GM23338 (cell line): ENCODE results near the gene MLC1. TPM values are rescaled to one million over a fixed set of nuclear protein-coding genes. Genes with fewer than 3 reads are reported as not detected.

Source experiments
- CREB1 ChIP-seq: fragments of 250-450 bp; sonication (Bioruptor Pico); IDR thresholded peaks from 2 replicates; pipeline ENCODE4 v1.5.0; 2020; ENCODE audit warnings: low read depth, mild to moderate bottlenecking, moderate library complexity
- EZH2 ChIP-seq: fragments of 200-600 bp; sonication (generic); IDR thresholded peaks from one replicate; pipeline ENCODE4 v1.8.0; 2017; ENCODE audit warnings: antibody characterized with exemption, mild to moderate bottlenecking, low read depth; ENCODE audit not compliant: unreplicated experiment
- EZH2phosphoT487 ChIP-seq: fragments of 200-600 bp; sonication (generic); IDR thresholded peaks from one replicate; pipeline ENCODE4 v1.8.1; 2018; ENCODE audit warnings: antibody characterized with exemption; ENCODE audit not compliant: unreplicated experiment
- JUNB ChIP-seq: IDR thresholded peaks from one replicate; pipeline ENCODE4 v1.6.1; 2016; ENCODE audit warnings: antibody characterized with exemption; ENCODE audit not compliant: unreplicated experiment
- NANOG ChIP-seq: IDR thresholded peaks from 2 replicates; pipeline ENCODE4 v1.6.1; 2016; ENCODE audit warnings: antibody characterized with exemption, borderline replicate concordance
- POLR2AphosphoS5 ChIP-seq: IDR thresholded peaks from 2 replicates; pipeline ENCODE4 v1.6.1; 2016; ENCODE audit warnings: antibody characterized with exemption, low read depth
- STAT1 ChIP-seq: IDR thresholded peaks from one replicate; pipeline ENCODE4 v1.6.1; 2016; ENCODE audit warnings: antibody characterized with exemption; ENCODE audit not compliant: unreplicated experiment
- ZNF114 ChIP-seq: fragments of 250-450 bp; sonication (Bioruptor Pico); IDR thresholded peaks from 2 replicates; pipeline ENCODE4 v1.5.0; 2020; ENCODE audit warnings: mild to moderate bottlenecking, moderate library complexity
- ZNF331 ChIP-seq: fragments of 250-450 bp; sonication (Bioruptor Pico); IDR thresholded peaks from 2 replicates; pipeline ENCODE4 v1.5.0; 2020; ENCODE audit warnings: low read depth, mild to moderate bottlenecking, moderate library complexity
- polyA plus RNA-seq: library from polyadenylated mRNA; unstranded; fragments of >200 nt; fragmentation: Nextera tagmentation; extraction: Ambion mirVana; gene quantifications from 2 replicates; pipeline ENCODE4 v1.2.1, GENCODE V29; 2016
- total RNA-seq: library from RNA; depleted of rRNA; stranded (reverse); fragments of >200 nt; shearing (Covaris generic); gene quantifications from 2 replicates; pipeline ENCODE4 v1.2.3, GENCODE V29; 2014
- TF ChIP-seq, protein P1 (sequence below): fragments of 250-450 bp; sonication (Bioruptor Pico); IDR thresholded peaks from 2 replicates; pipeline ENCODE4 v1.5.0; 2020; ENCODE audit warnings: mild to moderate bottlenecking, moderate library complexity
- TF ChIP-seq, protein P2 (sequence below): IDR thresholded peaks from 2 replicates; pipeline ENCODE4 v1.6.1; 2016; ENCODE audit warnings: antibody characterized with exemption
- TF ChIP-seq, protein P3 (sequence below): IDR thresholded peaks from one replicate; pipeline ENCODE4 v1.6.1; 2018; ENCODE audit warnings: antibody characterized with exemption; ENCODE audit not compliant: unreplicated experiment

MLC1 gene
- total and polyA plus RNA-seq, 2 experiments from 2014 or later: not detected

DNA sequence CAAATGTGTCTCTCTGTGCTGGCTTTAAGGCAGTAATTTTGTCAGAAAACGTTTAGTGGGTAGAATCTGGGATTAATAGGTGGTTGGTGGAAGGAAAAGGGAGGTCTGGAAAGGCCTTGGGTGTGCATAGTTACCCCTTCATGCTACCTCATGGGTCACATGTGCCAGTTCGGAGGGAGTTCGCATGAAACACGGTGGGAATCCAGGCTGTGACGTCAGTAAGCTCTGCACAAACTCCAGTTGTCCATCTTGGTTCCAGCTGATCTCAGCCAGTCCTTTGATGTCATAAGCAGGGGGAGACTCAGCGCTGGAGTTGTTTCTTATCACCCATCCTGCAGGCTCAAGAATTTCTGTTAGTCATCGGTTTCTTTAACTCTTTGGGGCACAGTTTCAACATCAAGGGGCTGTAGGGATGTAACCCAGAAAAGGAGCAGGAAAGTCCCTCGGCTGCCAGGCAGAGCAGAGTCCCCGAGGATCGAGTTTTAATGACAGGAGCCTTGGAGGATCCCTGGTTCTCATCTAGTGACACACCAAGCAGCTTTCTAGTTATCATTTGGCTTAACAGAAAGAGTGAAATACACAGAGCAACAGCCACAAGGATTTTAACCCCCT, 33.4 kb upstream of the MLC1 start (continued):
- TF ChIP-seq, protein P1, sequence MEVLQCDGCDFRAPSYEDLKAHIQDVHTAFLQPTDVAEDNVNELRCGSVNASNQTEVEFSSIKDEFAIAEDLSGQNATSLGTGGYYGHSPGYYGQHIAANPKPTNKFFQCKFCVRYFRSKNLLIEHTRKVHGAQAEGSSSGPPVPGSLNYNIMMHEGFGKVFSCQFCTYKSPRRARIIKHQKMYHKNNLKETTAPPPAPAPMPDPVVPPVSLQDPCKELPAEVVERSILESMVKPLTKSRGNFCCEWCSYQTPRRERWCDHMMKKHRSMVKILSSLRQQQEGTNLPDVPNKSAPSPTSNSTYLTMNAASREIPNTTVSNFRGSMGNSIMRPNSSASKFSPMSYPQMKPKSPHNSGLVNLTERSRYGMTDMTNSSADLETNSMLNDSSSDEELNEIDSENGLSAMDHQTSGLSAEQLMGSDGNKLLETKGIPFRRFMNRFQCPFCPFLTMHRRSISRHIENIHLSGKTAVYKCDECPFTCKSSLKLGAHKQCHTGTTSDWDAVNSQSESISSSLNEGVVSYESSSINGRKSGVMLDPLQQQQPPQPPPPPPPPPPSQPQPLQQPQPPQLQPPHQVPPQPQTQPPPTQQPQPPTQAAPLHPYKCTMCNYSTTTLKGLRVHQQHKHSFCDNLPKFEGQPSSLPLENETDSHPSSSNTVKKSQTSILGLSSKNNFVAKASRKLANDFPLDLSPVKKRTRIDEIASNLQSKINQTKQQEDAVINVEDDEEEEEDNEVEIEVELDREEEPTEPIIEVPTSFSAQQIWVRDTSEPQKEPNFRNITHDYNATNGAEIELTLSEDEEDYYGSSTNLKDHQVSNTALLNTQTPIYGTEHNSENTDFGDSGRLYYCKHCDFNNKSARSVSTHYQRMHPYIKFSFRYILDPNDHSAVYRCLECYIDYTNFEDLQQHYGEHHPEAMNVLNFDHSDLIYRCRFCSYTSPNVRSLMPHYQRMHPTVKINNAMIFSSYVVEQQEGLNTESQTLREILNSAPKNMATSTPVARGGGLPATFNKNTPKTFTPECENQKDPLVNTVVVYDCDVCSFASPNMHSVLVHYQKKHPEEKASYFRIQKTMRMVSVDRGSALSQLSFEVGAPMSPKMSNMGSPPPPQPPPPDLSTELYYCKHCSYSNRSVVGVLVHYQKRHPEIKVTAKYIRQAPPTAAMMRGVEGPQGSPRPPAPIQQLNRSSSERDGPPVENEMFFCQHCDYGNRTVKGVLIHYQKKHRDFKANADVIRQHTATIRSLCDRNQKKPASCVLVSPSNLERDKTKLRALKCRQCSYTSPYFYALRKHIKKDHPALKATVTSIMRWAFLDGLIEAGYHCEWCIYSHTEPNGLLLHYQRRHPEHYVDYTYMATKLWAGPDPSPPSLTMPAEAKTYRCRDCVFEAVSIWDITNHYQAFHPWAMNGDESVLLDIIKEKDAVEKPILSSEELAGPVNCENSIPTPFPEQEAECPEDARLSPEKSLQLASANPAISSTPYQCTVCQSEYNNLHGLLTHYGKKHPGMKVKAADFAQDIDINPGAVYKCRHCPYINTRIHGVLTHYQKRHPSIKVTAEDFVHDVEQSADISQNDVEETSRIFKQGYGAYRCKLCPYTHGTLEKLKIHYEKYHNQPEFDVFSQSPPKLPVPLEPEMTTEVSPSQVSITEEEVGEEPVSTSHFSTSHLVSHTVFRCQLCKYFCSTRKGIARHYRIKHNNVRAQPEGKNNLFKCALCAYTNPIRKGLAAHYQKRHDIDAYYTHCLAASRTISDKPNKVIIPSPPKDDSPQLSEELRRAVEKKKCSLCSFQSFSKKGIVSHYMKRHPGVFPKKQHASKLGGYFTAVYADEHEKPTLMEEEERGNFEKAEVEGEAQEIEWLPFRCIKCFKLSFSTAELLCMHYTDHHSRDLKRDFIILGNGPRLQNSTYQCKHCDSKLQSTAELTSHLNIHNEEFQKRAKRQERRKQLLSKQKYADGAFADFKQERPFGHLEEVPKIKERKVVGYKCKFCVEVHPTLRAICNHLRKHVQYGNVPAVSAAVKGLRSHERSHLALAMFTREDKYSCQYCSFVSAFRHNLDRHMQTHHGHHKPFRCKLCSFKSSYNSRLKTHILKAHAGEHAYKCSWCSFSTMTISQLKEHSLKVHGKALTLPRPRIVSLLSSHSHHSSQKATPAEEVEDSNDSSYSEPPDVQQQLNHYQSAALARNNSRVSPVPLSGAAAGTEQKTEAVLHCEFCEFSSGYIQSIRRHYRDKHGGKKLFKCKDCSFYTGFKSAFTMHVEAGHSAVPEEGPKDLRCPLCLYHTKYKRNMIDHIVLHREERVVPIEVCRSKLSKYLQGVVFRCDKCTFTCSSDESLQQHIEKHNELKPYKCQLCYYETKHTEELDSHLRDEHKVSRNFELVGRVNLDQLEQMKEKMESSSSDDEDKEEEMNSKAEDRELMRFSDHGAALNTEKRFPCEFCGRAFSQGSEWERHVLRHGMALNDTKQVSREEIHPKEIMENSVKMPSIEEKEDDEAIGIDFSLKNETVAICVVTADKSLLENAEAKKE (CRISPR knock-in tag): no peak
- TF ChIP-seq, protein P2, sequence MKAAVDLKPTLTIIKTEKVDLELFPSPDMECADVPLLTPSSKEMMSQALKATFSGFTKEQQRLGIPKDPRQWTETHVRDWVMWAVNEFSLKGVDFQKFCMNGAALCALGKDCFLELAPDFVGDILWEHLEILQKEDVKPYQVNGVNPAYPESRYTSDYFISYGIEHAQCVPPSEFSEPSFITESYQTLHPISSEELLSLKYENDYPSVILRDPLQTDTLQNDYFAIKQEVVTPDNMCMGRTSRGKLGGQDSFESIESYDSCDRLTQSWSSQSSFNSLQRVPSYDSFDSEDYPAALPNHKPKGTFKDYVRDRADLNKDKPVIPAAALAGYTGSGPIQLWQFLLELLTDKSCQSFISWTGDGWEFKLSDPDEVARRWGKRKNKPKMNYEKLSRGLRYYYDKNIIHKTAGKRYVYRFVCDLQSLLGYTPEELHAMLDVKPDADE: no peak
- no peak for TF ChIP-seq ZNF331 (CRISPR knock-in tag)
- no peak for TF ChIP-seq EZH2phosphoT487
- no peak for TF ChIP-seq POLR2AphosphoS5
- TF ChIP-seq NANOG: no peak
- TF ChIP-seq ZNF114 (CRISPR knock-in tag): no peak
- TF ChIP-seq CREB1 (CRISPR knock-in tag): no peak
- no peak for TF ChIP-seq EZH2
- TF ChIP-seq, protein P3, sequence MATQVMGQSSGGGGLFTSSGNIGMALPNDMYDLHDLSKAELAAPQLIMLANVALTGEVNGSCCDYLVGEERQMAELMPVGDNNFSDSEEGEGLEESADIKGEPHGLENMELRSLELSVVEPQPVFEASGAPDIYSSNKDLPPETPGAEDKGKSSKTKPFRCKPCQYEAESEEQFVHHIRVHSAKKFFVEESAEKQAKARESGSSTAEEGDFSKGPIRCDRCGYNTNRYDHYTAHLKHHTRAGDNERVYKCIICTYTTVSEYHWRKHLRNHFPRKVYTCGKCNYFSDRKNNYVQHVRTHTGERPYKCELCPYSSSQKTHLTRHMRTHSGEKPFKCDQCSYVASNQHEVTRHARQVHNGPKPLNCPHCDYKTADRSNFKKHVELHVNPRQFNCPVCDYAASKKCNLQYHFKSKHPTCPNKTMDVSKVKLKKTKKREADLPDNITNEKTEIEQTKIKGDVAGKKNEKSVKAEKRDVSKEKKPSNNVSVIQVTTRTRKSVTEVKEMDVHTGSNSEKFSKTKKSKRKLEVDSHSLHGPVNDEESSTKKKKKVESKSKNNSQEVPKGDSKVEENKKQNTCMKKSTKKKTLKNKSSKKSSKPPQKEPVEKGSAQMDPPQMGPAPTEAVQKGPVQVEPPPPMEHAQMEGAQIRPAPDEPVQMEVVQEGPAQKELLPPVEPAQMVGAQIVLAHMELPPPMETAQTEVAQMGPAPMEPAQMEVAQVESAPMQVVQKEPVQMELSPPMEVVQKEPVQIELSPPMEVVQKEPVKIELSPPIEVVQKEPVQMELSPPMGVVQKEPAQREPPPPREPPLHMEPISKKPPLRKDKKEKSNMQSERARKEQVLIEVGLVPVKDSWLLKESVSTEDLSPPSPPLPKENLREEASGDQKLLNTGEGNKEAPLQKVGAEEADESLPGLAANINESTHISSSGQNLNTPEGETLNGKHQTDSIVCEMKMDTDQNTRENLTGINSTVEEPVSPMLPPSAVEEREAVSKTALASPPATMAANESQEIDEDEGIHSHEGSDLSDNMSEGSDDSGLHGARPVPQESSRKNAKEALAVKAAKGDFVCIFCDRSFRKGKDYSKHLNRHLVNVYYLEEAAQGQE: no peak
- TF ChIP-seq JUNB: no peak
- TF ChIP-seq STAT1: no peak
